ENCODE results near the gene COL27A1.

DNA sequence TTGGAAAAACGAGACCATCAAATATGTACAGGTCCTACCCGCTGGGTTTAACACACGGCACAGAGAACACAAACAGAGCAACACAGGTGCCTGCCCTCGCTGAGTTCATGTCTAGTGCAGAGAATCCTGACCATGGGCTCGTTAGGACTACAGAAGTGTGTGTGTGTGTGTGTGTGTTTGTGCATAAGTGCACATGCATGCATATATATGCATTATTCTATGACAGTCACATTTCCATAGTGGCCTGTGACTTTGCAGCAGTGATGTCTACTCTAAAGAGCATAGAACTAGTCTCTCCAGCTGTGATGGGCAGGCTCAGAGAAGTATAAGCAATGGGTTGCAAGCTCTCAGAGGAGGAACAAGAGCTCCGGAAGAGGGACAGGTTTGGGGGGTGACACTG is 202.0 kb downstream of the COL27A1 start:
- TF ChIP-seq, protein P1, sequence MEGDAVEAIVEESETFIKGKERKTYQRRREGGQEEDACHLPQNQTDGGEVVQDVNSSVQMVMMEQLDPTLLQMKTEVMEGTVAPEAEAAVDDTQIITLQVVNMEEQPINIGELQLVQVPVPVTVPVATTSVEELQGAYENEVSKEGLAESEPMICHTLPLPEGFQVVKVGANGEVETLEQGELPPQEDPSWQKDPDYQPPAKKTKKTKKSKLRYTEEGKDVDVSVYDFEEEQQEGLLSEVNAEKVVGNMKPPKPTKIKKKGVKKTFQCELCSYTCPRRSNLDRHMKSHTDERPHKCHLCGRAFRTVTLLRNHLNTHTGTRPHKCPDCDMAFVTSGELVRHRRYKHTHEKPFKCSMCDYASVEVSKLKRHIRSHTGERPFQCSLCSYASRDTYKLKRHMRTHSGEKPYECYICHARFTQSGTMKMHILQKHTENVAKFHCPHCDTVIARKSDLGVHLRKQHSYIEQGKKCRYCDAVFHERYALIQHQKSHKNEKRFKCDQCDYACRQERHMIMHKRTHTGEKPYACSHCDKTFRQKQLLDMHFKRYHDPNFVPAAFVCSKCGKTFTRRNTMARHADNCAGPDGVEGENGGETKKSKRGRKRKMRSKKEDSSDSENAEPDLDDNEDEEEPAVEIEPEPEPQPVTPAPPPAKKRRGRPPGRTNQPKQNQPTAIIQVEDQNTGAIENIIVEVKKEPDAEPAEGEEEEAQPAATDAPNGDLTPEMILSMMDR (IDR thresholded peaks at IDR 0.05 in 2 of 3, conservative IDR thresholded peaks at IDR 0.05 in 1 of 3; ENCODE audit: insufficient read depth in 2 of 3, low read depth in 1 of 3, low read length in 3 of 3): no peak
- TF ChIP-seq, protein P2, sequence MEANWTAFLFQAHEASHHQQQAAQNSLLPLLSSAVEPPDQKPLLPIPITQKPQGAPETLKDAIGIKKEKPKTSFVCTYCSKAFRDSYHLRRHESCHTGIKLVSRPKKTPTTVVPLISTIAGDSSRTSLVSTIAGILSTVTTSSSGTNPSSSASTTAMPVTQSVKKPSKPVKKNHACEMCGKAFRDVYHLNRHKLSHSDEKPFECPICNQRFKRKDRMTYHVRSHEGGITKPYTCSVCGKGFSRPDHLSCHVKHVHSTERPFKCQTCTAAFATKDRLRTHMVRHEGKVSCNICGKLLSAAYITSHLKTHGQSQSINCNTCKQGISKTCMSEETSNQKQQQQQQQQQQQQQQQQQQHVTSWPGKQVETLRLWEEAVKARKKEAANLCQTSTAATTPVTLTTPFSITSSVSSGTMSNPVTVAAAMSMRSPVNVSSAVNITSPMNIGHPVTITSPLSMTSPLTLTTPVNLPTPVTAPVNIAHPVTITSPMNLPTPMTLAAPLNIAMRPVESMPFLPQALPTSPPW (CRISPR knock-in tag; IDR thresholded peaks at IDR 0.05): no peak
- TF ChIP-seq HDAC2 (IDR thresholded peaks at IDR 0.05) (no peak), TEAD2 (tag; IDR thresholded peaks at IDR 0.05) (no peak), HNRNPUL1 (IDR thresholded peaks at IDR 0.05; ENCODE audit: low read length) (no peak), SIN3A (IDR thresholded peaks at IDR 0.05; ENCODE audit: borderline replicate concordance in 2 of 2, control insufficient read depth in 1 of 2, low read depth in 2 of 2, low read length in 2 of 2) (no peak)
- TF ChIP-seq, protein P3, sequence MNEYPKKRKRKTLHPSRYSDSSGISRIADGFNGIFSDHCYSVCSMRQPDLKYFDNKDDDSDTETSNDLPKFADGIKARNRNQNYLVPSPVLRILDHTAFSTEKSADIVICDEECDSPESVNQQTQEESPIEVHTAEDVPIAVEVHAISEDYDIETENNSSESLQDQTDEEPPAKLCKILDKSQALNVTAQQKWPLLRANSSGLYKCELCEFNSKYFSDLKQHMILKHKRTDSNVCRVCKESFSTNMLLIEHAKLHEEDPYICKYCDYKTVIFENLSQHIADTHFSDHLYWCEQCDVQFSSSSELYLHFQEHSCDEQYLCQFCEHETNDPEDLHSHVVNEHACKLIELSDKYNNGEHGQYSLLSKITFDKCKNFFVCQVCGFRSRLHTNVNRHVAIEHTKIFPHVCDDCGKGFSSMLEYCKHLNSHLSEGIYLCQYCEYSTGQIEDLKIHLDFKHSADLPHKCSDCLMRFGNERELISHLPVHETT (CRISPR knock-in tag; conservative IDR thresholded peaks at IDR 0.05 in 1 of 2, IDR thresholded peaks at IDR 0.05 in 1 of 2): no peak

Data from K562 (cell line).